ENCODE data around the gene BTBD16.

The BTBD16 gene

DNA sequence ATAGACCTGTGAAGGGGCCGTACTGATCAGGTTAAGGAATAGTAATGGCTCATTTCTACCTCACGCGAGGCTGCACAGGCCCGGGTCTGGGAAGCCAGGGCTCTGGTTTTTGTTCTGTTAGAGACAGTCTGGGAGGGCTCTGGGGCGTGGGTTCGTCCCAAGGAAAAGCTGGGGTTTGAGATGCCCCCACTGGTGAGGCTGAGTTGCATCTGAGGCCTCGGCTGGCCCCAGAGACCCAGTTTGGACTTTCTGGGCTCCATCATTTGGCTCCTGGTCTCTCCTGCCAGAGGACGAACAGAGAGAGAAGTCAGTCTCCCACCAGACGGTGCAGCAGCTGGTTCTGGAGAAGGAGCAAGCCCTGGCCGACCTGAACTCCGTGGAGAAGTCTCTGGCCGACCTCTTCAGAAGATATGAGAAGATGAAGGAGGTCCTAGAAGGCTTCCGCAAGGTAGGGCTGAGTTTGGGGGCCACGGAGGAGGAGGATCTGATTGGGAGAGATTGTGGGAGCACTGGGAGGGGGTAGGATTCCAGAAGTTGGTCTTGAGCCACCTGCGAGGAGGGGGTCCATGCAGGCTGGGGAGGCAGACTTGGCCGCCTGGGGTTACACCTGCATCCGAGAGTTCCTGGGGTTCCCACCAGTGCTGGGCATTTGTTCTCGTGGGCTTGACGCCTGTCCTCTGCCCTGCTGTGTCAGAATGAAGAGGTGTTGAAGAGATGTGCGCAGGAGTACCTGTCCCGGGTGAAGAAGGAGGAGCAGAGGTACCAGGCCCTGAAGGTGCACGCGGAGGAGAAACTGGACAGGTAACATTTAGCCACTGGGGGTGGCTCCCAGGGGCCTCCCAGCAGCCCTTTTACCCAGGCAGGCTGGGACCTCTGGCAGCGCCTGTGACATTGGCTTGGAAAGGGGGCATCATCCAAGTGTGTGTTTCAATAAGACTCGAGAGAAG is 22.5 kb upstream of the BTBD16 start:
- no peak for FAIRE-seq

DNA sequence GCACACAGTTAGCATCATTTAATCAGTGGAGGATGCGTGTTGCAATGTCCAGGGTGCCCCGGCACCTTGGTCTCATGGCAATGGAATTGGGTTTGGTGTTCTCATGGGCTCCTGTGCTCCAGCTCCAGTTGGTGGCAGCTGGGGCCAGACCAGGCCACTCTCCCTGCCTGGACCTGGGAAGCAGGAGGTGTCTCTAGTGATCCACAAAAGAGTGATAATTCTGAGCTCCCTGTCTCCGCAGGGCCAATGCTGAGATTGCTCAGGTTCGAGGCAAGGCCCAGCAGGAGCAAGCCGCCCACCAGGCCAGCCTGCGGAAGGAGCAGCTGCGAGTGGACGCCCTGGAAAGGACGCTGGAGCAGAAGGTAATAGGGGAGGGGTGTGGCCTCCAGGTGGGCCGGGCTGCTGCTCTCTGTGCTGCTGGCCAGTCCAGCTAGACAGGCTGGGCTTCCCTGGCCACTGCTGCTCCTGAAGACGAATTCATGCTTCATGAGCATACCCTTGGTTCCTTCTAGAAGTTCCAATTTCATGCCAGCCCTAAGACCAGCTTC is 21.7 kb upstream of the BTBD16 start:
- FAIRE-seq, result no peak

DNA sequence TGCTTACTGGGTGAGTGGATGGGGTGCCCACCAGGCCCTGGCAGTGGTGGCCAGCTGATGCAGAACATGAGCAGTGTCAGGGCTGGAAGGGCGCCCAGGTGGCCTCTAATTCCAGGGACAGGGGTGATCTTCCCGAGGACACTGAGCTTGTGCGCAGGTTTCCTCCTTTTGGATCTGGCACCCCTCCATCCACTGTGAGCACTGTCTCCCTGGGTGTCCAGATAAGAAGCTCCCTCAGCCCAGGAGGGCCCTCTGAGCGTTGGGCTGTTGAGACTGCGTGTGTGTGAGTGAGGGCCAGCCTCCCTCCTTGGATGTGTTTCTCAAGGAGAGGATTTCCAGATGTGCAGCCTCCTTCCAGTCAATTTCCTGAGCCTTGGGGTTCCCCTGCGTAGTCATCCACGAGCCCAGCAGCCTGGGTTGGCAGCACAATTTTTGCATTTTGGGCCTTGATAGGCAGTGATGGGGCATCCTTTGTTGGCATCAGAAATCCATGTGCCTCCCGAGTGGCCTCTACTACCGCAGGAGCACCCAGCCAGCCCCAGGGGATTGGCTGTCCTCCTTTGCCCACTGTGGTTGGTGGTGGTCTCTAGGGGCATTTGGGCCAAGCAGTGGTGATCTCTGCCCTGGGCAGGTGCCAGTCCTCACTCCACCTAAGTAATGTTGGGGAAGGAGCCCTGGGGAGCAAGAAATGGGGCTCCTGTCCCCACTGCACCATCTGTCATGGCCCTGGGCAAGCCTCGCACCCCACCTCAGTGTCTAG is 20.9 kb upstream of the BTBD16 start:
- FAIRE-seq, result no peak

DNA sequence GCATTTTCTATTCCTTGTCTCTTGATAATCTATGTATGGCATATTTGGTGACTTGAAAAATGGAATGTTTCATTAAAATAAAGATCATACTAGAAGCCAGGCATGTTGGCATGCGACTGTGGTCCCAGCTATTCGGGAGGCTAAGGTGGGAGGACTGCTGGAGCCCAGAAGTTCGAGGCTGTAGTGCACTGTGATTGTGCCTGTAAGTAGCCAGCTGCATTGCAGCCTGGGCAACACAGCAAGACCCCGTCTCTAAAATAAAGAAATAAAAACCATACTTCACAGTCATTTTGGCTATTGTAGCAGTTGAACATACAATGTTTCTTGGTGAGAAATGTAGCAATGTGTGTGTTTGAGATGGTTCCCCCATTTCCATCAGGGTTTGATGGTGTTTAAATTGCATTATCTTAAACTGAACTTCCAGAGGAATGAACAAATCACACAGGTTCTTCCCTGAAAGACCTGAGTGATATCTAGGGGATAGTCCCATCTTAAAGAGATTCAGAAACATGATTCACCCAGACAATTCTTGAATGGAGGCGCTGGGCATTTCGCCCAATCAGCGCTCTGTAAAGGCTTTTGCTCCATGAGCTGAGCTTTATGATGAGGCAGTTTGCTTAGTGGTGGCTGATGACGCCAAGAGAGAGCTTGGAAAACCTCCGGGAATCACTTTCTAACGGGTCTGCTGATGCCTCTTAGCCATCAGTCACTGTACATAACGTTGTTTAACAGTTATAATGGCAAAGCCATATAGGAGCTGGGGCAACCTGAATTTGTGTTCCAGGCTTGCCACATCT is 19.4 kb upstream of the BTBD16 start:
- FAIRE-seq, result no peak

DNA sequence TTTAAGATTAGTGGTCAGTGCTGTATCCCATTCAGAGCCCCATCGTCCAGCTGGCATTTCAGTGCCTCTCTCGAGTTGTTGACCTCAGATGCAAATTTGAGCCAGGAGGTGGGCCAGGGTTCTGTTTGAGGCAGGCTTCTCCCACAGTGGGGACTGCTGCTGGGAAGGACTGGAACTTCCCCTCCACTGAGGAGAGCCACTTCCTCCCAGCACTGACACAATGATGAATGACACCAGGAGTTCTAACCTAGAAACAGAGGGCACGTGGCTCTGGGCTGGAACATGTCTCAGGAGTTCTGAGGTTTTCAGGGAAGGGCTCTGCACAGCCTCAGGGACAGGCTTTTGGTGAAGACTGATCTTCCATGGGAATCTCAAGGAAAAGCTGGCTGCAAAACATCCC is 18.3 kb upstream of the BTBD16 start:
- FAIRE-seq, result no peak

DNA sequence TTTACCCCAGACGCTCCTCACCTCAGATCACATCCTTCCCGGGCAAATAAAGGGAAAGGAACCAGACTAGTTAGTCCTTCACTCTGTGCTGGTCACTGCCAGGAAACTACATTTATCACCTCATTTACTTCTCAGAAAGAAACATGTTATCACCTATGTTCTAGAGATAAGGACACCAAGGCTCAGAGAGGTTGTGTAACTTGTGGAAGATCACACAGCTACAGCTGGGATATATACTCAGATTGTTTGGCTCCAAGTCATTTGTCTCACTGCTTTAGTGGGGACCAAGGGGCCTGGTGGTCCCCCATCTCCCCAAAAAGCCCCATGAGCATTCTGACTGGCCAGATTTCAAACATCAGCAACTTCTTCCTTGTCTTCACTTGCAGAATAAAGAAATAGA is 17.5 kb upstream of the BTBD16 start:
- FAIRE-seq, result no peak

DNA sequence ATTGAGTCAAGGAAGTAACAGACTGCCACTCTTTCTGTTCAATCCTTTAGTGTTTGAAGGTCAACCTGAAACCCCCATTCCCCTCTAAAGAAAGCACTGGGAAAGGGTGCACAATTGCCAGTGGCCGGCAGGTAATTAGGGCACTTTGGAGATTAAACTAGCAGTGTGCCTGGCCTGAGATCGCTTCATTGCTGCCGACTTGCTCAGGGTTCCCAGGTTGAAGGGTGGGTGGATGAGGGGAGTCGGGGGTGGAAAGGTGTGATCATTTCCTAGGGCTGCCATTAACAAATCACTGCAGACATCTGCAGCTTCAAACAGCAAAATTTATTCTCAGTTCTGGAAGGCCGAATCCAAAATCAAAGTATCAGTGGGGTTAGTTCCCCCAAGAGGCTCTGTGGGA is 16.3 kb upstream of the BTBD16 start:
- FAIRE-seq, result no peak

DNA sequence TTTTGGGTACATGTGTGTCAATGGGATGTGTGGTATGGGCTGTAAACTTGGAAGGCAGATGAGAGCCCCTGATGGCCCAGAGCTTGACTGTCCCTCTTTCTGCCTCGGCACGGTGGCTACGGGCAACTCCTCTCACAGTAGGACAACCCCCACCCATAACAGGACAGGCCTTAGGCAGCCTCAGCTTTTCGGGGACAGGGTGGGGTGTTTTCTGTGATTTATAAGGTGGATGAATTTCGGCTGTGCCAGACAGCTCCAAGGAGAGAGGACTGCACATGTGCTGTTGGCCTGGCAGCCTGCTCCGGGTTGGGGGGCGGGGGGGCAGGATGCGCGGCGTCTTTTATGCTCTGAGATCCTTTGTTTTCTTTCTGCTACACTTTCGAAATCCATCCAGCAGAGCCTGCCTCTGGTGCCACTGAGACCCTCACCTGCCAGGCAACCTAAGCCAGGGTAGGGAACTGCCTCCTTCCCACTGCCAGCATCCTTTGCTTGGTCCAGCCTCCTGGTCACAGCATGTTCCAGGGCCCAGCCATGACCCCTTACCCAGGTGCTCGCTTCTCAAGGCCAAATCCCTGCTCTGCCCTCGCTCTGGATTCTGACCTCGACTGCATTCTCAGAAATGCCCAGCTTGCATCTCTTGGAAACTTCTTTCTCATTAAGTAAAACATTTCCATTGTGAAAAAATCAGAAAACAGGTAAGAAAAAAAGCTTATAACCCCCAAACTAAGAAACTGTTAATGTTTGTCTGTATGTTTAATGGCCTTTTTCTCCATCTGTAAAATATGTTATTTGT is 15.4 kb upstream of the BTBD16 start:
- no peak for FAIRE-seq

DNA sequence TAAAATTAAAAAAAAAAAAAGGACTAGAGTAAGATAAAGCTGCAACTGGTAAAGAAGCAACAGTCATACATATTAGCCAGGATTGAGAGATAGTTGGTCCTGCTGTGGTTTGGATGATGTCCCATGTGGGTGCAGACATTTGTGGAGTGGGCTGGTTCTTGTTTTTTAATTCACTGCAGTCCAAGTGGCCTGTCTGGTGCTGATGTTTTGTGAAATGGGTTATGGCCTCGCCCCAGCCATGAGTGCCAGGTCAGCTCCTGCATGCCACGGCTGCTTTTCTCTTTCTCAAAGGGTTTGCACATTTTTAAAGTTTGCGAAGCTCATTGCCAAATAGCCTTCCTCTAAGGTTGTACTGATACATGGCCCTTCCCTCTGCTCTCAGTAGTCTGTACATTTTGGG is 14.1 kb upstream of the BTBD16 start:
- no peak for FAIRE-seq

DNA sequence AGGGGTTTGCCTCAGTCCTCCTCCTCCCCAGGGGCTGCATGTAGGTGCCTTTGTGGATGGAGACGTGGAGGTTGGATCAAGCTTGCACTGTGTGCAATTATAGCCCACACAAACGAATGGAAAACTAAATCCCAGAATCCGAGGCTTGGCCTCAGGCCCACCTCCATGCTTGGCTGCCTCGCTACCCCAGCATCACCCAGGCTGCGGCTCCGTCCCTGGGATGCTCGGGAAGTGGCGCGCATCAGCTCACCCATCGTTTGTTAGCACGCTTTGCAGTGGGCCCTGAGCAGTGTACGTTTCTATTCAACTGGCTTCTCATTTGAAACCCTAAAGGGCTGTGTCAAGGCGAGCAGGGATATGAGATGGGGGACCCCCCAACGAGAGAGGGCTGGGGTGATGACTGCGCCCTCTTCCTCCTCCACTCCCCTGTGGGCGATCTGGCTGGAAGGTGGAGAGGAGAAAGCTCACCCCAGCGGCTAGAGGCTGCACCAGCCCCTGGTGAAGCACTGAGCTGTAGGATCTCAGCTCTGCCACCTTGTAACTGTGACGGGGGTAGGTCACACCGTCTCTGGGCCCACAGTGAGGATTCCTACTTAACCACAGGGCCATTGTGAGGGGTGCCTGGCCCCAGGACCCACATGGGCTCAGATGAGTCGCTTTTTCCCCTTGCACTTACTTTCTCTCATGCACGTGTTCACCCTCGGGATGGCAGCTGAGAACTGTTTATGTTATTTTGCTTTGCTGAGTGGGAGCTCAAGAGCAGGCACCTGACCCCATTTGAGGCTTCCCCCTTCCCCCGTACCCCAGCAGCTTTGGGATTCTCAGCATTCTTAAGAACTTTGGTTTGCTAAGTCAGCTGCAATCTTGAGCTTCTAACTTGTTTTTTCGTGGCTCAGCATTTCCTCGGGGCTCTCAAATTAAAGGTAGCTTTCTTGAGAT is 12.7 kb upstream of the BTBD16 start:
- no peak for FAIRE-seq

DNA sequence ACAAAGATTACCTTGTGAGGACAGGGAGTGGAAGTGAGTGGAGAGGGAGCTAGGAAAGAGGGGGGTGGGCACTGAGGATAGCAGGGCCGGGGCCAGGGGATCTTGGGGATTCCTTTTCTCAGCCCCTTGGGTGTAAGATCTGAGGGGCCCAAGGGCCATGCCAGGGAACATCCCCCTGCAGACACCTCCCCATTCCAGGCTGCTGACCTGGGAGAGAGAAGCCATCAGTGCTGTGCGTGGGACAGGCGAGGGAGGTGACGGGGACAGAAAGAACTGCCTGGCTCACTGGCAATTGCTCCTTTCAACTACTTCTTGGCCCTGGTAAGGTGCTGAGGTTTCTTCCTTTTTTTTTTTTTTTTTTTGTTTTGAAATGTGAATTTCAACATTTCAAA is 12.0 kb upstream of the BTBD16 start:
- no peak for FAIRE-seq

DNA sequence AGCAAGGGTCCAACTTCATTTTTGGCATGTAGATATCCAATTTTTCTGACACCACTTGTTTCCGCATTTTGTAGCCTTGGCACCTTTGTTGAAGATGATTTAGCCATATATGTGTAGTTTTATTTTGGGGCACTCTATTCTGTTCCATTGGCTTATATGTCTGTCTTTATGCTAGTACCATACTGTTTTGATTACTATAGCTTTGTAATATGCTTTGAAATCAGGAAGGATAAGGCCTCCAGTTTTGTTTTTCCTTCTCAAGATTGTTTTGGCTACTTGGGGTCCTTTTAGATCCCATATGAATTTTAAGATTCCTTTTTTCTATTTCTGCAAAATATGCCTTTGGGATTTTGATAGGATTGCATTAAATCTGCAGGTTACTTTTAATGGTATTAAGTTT is 9.5 kb upstream of the BTBD16 start:
- FAIRE-seq, result no peak

DNA sequence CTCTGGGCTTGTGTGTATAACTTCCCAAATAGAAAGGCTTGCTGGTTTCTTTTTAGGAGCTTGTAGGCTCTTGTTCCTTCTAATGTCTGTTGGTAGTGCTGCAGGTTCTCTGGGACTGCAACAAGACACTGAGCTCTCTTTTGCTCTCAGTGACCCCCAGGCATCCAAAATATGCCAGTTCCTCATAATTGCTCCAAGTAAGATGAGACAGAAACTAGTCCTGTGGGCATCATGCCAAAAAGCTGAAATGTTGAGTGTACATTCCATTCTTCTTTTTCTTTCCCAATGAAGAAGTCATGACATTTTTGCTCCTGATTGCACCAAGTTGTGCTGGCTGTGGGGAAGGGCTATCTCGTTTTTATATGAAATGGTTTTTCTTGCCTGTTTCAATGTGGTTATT is 7.1 kb upstream of the BTBD16 start:
- FAIRE-seq, result no peak

DNA sequence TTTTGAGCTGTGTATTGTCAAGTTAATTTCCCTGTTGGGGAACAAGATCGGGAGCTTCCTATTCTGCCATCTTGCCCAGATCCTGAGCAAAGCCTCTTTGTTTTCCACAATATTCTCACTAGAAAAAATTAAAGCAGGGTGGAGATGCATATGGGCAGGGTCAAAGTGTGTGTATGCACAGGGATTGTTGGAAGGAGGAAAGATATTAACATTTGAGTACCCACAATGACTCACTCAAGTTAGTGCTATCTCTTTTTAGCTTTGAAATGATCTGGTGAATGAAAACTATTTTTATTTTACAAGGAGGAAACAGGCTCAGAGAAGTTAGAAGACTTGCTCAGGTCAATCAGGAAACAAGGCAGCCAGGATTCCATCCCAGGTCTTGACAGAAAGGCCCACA is 6.7 kb upstream of the BTBD16 start:
- FAIRE-seq, result no peak

DNA sequence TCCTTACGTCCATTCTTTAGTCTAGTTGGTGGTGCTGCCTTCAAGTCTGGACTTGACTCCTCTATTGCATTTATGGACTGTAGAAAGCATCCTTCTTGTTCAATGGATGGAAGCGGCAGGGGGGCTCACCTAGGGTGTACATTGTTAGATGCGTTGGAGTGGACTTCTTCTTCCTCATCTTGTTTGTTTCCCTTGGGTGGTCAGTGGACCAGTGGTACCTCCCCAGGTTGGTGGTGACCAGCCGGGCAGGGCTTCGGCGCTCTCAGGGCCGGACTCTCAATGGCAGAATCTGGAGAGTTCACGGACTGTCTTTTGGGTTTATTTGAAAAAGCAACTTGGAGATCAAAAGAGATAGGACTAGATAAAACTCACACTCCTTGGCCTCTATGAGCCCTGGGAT is 6.2 kb upstream of the BTBD16 start:
- no peak for FAIRE-seq

DNA sequence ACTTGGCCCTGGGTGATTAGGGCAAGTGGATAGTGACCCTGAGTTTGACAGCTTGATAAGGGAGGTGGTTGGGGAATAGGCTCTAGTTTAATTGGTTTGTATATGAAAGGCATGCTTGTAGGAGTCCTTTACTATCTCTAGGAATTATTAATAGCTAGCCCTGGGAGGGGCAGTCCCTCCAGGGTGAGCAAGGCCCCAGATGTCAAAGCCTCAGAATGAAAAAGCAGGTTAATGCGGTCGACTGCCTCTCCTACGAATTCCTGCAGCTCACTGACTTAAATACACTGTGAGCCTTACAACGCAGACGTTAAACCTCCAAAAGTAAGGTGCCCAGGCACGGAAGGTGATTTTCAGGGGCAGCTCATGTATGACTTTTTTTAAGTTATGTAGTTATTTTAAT is 5.2 kb upstream of the BTBD16 start:
- no peak for FAIRE-seq

DNA sequence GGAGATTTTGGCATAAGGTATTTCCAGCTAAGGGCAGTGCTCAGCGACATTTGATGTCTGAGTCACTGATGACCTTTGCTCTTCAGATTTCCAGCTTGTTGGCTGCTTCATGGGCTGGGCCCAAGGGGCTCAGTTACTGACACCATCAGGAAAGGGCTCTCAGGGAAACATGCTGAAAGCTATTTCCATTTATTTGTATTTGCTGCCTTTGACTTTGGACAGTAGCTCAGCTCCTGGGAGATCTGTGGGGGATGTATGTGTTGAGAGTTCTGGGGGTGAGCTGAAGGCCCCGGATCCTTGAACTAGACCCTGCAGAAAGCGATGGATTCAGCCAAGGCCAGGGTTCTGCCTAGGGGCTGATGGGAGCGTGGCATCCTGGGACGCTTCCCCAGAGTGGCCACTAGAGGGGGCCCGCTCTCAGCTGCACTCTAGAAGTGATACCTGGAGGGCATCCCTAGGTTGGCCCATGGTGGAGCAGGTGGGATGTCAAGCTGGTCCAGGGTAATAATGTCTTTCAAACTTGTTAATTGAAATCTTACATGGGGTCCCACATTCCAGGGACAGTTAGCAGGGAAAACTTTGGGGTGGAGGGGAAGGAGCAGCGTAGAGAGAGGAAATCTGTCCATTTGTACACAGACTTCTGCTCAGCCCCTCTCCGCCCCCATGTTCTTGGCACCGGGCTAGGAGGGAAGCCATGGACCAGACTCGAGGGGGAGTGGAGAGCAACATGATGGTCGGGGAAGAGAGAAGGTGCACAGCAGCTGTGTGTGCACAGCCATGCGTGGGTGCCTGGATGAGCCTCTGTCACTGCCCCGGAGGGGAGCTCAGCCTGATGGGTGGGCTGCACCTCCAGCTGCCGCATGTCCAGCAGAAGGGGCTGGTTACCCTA is 3.0 kb upstream of the BTBD16 start:
- no peak for FAIRE-seq

DNA sequence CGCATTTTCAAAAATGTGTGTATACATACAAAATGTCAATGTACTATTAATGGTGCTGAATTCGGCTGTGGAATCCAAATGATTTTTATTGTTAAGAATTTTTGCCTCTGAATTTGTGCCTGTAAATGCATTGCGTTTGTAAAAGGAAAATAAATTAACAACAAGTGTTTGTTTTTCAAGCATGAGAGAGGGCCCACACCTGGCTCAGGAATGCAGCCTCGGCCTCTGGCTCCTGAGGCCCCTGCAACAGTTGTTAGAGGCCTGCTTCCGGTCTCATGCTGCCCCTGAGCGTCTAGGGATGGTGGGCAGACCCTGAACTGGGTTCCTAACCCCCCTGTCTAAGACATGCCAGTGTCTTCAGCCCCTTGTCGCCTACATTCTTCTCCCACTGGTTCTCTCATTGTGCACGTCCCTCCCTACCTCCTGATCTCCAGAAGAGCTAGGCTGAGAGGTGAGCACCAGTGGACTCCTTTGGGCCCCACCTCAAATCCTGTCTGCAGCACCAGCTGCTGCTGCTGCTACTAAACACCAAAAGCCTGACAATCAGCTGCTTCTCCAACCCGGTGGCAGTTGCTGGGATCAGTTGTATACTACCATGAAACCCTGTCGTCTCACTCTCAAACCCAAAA is 1.9 kb upstream of the BTBD16 start:
- FAIRE-seq, result no peak

DNA sequence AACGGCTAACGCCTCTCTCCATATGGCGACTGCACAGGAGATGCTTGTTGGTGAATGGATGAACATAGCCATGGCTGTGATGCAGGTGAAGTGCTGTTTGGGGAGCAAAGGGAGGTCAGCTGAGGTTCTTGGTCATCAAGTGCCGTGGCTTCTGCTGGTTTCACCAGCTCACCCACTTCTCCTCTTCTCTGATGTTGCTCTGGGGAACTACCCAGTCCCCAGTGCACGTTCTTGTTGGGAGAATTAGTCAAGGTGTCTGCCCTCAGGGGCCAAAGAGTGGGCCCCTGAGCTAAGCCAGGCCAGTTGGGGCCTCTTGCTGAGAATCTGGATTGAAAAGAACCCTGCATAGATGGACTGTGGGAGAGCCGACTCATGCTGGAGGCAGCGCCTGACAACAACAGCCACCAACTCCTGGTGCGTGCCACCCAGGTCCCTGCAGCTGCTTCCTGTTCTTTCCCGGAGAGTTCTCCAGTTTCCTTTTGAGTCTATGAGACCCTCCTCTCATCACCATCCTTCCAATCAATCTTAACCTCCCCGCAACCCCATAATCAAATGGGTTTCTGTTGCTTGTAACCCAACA is 3.0 kb downstream of the BTBD16 start:
- FAIRE-seq, result no peak

Measured in islet of Langerhans (tissue), 1 donor.